ENCODE measurements around the gene CXorf58.

DNA sequence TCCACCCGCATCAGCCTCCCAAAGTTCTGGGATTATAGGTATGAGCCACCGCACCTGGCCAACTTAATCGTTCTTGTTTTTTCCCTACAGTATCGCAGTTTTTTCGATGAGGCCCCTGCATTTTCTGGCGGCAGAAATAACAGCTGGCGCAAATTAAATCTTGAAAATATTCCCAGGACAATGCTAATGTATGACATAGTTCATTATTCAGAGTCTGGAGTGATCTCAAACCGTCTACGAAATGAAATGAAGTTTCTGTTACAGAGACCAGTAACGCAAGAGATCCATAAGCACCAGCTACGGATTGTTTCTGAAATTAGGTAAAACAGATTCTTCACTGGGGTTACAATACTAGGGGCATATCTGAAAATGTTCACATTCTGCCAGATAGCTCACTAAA is 27.3 kb downstream of the CXorf58 start:
- TF ChIP-seq POLR2A (IDR thresholded peaks at IDR 0.05; ENCODE audit: low read depth, low read length): no peak
- TF ChIP-seq, protein P1, sequence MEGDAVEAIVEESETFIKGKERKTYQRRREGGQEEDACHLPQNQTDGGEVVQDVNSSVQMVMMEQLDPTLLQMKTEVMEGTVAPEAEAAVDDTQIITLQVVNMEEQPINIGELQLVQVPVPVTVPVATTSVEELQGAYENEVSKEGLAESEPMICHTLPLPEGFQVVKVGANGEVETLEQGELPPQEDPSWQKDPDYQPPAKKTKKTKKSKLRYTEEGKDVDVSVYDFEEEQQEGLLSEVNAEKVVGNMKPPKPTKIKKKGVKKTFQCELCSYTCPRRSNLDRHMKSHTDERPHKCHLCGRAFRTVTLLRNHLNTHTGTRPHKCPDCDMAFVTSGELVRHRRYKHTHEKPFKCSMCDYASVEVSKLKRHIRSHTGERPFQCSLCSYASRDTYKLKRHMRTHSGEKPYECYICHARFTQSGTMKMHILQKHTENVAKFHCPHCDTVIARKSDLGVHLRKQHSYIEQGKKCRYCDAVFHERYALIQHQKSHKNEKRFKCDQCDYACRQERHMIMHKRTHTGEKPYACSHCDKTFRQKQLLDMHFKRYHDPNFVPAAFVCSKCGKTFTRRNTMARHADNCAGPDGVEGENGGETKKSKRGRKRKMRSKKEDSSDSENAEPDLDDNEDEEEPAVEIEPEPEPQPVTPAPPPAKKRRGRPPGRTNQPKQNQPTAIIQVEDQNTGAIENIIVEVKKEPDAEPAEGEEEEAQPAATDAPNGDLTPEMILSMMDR (IDR thresholded peaks at IDR 0.05; ENCODE audit: extremely low read depth in 1 of 2, insufficient read depth in 1 of 2, low read depth in 1 of 2, low read length in 2 of 2): no peak
- no peak for TF ChIP-seq POLR2AphosphoS5 (IDR thresholded peaks at IDR 0.05; ENCODE audit: insufficient read depth, low read depth, low read length)
- no peak for TF ChIP-seq GATA2 (IDR thresholded peaks at IDR 0.05; ENCODE audit: insufficient read depth, insufficient read length, low read depth, low read length)
- TF ChIP-seq JUN (IDR thresholded peaks at IDR 0.05; ENCODE audit: borderline replicate concordance, insufficient read depth, insufficient read length, low read depth): no peak
- no peak for TF ChIP-seq EZH2 (IDR thresholded peaks at IDR 0.05; ENCODE audit: borderline replicate concordance, low read depth, low read length, severe bottlenecking)
- no peak for TF ChIP-seq FOS (IDR thresholded peaks at IDR 0.05; ENCODE audit: borderline replicate concordance, insufficient read depth, low read length)
- TF ChIP-seq MAX (IDR thresholded peaks at IDR 0.05; ENCODE audit: insufficient read depth, insufficient read length): no peak
- TF ChIP-seq MYC (IDR thresholded peaks at IDR 0.05; ENCODE audit: low read depth, low read length): no peak

Data from endothelial cell of umbilical vein (primary cell).